Measurements from ENCODE around the gene NELFA.

- TF ChIP-seq CTCF (conservative IDR thresholded peaks at IDR 0.05; ENCODE audit: low read depth, low read length), result no peak
- no peak for TF ChIP-seq EZH2 (IDR thresholded peaks at IDR 0.05; ENCODE audit: borderline replicate concordance, low read depth, low read length, poor library complexity, severe bottlenecking)
Observed at GRCh38 chr4:2045518-2045951, 36.8 kb upstream of the NELFA start.
